Frontal cortex (tissue), 4 donors: ENCODE results near the gene MDFIC. TPM values are rescaled to one million over a fixed set of nuclear protein-coding genes. Genes with fewer than 3 reads are reported as not detected.

ENCODE experiments used
- DNase-seq, 2 donors: peaks; one replicate each; pipeline ENCODE4 v3.0.0; 2012; ENCODE audit warnings: low spot score in 2 of 2
- FAIRE-seq: peaks from 2 replicates; lab custom pipeline; 2012; peaks lifted over from hg19 to GRCh38; lab: Jason Lieb, UNC
- total RNA-seq: library from RNA; depleted of rRNA; stranded (reverse); fragments of >200 nt; gene quantifications from one replicate; pipeline ENCODE4 v1.2.3, GENCODE V29; 2014
- donor health status: control.
- donor health status: control.
- donor health status: control.

The MDFIC gene
- total RNA-seq, 1 donor from 2014 or later = 6.1 TPM

DNA sequence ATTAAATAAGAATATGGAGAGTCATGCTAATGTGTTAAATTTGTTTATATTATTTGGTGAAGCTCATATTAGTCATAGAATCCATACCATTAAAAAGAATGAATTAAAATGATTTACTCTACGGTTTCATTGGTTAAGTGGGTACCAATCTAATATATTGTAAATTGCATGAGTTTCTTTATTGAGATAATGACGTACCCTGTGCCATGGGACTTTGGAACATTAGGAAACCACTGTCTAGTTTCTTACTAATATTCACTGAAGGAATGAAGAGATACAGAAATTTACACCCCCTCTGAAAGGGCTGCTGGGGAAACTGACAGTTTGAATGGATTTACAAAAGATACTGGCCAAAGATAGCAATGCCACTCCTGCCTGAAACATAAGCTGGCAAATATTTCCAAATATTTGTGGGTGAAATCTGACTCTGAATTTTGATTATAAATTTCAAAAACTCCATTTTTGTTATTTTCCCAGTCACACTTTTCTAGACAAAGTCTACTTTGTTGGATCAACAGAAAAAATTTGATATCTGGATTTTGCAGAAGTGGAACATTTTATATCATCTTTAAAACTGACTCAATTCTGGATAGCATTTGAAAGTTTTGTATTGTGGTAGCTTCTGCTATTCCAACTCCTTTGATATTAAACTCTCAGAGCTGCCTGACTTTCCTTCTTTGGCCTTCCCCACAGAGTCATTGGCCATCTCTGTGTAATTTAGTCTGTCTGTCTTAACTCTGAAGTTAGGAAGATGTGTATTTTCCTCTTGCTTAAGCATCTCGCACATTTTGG lies 22.3 kb downstream of the MDFIC start:
- DNase-seq (no peak), FAIRE-seq (no peak)

DNA sequence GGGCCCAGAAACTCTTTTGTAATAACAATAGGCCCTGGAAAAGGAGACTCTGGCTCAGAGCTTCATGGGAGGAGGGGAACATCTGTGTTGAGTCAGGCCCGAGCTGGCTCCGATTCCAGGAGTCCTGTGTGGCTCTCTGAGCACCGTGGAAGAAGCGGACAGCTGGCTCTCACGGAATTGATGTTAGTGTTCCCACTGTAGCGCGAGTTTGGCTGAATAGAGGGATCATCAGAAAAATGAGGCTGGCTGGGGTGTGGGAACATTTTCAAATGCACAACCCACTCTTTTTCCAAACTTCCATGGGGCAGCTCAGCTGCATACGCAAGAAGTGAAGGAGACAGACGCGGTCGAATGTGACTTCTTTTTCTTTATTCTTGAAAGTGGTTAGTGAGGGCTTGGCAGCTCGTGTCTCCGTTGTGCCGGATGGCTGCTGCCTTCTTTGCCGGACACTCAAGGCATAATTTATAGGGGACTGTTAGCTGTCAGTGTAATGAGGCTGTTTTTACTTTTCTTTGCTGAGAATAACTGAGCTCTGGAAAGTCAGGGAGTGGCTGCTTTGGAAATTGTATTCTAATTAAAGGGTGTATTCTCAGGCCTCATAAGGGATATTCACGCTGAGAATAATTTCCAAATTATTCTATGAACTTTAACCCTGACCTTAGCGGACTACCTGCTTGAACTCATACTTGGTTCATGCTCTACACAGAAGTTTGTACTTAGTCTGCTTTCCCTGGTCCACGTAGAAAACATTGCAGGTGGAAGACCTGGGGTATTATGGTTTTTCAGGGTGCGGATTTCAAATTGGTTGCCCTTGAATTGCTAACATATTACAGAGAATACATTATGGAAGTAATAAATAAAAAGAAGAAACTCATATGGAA lies 23.1 kb downstream of the MDFIC start:
- FAIRE-seq = no peak
- no peak for DNase-seq

DNA sequence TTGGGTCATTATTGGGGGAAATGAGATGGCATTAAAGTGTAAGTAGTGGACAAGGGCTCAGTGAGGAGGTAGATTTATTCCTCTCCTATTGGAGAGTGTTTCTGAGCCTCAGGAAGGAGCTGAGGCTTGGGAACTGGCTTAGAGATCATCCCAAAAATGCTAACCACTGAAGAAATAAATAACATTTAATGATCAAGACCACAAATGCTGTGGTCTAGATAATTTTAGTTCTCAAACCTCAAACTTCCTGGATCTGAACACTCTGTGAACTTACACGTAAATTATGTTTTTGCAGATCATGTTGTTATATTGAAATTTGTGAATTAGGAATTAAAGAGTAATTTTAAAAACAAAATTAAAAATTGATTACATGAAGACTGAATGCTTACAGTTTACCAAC lies 27.3 kb downstream of the MDFIC start:
- DNase-seq (no peak), FAIRE-seq (no peak)

DNA sequence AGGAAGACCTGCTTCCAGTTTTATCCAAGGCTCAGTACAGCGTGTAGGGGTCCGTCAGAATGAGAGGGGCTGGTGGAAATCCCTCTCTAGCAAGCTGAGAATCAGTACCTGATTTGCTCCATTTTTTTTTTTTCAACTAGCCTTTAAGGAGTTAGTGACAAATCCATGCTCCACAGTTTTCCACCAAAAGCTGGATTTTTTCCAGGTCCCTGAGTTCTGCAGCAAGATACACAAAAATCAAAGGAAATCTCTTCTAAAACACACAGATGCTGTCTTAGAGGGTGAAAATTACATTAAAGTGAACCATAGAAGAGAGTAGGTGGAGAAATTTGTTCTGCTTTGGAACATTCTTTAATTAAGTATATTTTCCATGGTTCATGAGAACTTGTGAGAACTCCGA lies 30.4 kb downstream of the MDFIC start:
- no peak for DNase-seq
- no peak for FAIRE-seq

DNA sequence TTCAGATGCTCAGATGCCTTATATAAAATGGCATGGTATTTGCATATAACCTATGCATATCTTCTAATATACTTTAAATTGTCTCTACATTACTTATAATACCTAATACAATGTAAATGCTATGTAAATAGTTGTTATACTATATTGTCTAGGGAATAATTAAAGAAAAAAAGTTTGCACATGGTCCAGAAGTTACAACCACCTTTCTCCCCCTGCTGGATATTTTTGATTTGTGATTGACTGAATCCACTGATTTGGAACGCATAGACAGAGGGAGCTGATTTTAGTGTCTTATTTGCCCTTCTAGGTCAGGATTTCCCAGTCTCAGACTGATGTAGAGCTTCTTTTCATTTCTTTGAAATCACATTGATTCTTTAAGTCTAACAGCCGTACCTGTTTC lies 31.8 kb downstream of the MDFIC start:
- no peak for FAIRE-seq
- DNase-seq = no peak

DNA sequence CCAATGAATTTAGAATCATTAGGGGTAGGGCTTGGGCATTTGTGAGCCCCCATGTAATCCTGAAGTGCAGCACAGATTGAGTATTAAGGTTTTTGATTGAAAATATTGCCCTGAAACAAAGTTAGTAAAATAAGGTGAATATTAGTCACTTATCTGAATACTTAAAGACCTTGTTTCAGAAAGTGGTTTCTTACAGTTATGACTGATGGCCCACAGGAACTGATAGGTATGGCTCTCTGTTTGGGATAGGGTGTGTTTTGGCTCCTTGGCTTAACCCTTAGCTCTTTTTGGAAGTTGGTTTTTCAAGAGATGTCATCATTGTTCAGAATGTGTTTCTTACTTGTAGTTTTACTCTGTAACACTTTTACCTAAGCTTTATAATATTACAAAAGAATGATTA lies 34.8 kb downstream of the MDFIC start:
- FAIRE-seq = no peak
- DNase-seq = no peak

DNA sequence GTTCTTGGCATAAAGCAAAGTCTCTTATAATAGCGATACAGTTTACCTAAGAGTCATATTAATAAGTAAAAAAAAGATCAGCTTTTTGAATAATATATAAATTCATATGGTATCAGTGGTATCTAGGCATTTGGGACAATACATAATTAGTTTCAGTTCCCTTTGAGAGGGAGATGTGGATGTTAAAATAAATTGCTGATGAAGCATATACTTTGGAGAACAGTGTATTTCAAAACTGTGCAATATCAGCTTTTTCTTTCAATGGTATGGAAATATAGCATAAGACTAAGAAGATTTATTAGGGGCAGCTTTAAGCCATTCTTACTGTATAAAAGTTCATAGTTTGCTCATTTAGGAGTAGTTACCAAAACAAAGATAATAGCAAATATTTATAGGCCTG lies 35.5 kb downstream of the MDFIC start:
- FAIRE-seq (no peak), DNase-seq (no peak)

DNA sequence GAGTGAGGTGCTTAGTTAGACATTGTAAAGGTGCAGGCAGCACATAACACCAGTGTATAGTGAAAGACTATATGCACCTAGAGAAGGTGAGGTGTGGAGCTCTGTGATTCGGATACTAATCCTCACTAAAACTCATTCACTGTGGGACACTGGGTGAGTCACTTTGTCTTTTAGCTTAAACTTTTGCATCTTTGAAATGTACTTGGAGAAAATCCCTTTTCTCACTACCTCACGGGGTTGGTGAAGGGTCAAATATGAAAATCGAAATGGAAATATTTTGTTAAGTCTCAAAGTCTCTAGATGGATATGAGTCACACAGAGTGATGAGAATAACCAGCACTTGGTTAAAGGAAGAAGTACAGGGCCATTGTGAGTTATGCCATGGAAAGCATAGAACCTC lies 38.0 kb downstream of the MDFIC start:
- FAIRE-seq (no peak), DNase-seq (no peak)

DNA sequence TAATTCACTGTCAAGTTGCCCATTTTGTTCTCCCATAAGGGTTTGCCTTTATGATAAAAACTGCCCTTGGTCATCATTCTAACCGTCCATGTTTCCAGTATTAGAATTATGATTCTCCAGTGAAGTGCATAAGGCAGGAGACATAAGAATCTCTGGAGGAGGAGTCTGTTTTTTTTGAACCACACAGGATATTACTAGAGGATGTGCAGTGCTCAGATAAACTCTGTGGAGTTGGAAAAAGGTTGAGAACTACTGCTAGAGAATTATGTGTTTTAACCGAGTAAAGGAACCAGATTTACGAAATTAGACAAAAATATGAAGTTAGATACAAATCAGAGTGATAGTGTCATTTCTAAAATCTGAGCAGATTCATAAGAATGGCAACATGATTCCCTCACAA lies 40.5 kb downstream of the MDFIC start:
- FAIRE-seq = no peak
- DNase-seq = no peak

DNA sequence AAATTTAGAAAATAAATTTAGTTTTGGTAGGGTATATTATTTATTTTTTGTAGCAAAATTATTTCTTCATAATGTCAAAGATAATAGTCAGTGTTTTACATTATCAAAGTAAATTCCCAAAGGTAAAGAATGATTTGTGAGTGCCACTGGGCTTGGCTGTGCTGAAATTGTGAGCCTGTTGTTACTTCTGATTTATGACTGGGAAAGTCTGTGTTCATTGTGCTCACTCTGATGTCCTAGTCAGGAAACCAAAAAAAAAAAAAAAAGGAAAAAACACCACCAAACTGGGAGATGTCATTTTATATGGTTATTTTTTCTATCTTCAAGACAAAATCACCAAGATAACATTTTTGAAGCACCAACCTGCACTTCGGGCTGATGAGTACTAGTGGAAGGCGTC lies 44.3 kb downstream of the MDFIC start:
- no peak for FAIRE-seq
- no peak for DNase-seq

DNA sequence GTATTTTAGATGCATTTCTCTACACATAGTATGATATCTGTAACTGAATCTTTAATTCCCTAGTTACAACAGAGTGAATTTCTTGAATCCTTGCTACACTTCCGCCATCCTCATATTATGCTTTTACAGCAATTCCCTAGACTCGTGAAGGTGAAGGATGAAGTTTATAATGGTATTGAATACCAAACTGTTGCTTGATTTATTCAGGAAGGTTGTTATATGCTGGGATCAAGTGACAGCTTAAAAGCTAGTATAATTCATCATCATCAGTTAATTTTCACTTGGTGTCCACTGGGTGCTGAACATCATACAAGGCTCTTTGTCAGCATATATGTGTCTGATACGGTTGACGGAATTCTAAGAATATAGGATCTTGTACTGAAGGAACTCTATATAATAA lies 47.2 kb downstream of the MDFIC start:
- FAIRE-seq = no peak
- DNase-seq = no peak

DNA sequence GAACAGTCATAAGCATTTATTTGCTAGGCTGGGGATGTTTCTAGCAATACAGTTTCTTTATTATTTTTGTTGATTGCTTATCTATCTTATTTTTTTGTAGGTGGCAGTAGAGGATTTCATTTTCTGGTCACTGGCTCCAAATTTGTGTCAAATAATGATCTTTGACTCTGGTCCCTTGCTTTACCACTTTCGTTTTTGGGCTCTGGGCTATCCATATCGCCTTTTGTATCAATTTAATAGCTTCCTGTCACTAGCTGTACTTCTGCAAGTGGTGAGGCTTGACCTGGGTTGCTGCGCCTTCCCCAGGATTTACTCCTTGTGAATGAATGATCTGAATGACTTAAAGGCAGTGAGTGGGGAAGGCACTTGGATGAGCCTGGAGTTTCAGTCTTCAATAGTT lies 48.4 kb downstream of the MDFIC start:
- FAIRE-seq (no peak), DNase-seq (no peak)

DNA sequence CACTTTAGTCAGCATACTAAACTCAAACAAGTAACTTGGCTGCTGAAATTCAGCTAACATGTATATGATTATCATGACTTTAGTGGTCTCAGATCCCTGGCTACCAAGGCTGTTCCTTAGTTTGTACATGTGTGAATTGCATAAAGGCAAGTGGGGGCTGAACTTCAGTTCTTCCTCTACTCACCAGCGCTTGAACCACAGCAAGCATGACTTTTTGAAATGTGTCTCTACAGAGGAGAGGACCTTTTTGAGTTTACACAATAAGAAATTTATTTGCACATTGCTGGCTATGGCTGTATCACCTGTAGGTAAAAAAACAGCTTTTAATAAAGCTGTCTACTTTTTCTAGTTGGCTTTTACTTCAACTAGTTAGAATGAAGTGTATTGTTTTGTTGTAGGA lies 48.8 kb downstream of the MDFIC start:
- DNase-seq (no peak), FAIRE-seq (no peak)

DNA sequence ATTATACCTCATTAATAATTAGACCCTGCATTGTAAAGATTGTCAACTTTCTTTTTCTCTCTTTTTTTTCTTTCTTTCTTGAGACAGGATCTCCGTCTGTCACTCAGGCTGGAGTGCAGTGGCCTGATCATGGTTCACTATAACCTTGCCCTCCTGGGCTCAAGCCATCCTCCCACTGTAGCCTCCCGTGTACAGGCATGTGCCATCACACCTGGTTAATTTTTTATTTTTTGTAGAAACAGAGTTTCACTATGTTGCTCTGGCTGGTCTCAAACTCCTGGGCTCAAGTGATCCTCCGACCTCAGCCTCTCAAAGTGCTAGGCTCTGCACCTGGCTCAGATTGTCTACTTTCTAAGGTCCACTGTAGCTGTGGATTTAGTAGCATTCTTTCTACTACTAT lies 50.7 kb downstream of the MDFIC start:
- DNase-seq (no peak), FAIRE-seq (no peak)

DNA sequence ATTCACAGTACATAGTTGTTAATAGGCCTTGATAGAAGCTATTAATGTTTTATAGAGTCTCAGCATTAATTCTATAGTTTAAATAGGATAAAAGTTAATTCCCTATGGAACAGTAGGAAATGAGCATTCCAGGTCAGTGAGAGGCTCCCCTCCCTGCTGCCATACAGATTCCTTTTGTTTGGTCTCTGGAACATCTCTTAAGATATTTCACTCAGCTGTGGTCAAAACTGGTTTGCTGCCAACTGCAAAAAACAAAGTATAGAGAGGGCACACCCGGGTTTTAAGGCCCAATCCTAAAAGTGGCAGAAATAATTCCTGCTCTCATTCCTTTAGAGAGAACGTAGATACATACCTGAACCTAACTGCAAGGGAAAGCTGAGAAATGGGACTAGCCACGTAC lies 51.3 kb downstream of the MDFIC start:
- DNase-seq = no peak
- FAIRE-seq = no peak

DNA sequence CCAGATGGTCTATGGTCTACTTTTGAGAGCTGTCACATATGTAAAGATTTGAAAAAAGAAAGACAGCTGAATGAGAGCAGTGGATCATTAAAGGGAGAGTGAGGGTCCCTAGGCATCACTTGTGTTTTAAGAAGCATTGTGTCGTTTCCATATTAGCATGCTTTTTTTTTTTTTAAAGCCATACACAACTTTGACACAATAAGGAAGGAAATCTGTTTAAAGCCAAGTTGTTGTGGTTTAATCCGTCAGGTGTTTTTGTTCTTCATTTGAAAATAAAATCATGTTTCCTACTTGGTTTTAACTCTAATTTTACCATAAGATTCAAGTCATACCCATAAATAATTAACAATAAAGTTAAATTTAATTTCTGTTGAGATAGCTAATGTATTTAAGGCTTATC lies 53.5 kb downstream of the MDFIC start:
- FAIRE-seq (no peak), DNase-seq (no peak)

DNA sequence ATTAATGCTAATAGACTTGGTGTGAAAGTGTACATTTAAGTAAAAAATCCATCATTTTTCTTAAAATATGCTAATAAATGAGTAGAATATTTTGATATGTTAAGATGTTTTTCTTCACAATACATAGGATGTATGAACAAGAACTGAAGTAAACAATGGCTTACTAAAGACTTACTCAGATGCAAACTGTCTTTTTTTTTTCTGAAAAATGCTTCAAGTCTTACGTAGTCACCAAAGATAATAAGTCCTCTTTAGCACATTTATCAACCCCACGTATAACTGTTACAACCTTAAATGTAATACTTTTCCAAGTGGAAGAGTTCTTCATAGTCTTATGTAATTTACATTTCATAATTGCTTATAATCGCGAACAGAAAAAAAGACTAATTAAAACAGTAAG lies 54.8 kb downstream of the MDFIC start:
- DNase-seq (no peak), FAIRE-seq (no peak)

DNA sequence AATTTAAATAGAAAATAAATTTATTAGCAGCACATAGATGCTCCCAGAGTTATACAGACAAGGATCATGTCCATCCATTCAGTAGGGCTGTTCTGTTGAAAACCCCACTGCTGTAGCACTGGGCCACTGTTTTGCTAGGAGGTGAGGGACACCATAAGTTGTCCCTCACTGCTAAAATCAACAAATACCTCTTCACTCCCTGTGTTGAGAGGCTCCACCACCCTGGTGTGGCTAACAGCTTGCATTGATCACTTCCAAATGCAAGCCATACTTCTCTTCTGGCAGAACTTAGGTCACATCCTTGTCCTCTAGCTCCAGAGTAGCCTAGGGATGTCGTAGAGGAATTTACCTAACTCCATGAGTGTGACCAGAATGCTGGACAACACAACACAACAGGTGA lies 55.4 kb downstream of the MDFIC start:
- FAIRE-seq = no peak
- no peak for DNase-seq

DNA sequence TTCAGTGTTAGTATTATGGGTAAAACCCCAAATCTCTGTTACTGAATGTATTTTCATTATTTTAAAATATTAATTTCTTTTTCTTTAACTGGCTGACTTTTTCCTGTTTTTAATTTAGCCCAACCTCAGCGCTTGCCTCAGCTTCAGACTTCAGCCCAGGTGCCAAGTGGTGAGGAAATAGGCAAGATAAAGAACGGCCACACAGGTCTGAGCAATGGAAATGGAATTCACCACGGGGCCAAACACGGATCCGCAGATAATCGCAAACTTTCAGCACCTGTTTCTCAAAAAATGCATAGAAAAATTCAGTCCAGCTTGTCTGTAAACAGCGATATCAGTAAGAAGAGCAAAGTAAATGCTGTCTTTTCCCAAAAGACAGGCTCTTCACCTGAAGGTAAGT lies 57.5 kb downstream of the MDFIC start:
- DNase-seq (no peak), FAIRE-seq (no peak)

DNA sequence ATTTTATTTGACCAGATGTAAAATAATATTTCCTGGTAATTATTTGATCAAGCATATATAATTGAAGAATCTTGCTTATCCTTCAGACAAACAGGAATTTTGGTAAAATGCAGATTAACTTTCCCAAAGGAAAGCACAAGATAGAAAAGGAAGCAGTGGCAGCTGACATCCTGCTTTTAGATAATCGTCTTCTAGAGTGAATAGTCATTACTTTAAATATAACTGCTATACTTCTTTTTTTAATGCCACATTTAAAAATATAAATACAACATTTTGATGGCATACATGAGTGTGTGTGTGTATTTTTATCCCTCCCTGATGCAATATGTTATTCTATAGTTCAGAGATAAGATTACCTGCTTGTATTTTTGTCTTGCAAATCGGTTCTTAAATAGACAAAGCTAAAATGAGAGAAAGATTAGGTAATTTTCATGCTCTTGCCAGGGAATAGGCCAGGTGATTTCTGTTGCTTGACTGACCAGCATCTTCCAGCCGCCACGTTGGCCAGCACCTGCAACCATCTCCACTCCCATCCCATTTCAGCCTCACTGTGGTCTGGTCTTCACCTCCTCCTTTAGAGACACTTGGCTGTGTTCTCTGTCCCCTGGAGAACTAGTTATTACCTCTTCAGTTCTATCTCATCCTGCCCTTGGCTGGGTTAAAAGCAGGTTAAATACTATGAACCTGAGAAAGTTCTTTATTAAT lies 58.1 kb downstream of the MDFIC start:
- no peak for FAIRE-seq
- DNase-seq = no peak

DNA sequence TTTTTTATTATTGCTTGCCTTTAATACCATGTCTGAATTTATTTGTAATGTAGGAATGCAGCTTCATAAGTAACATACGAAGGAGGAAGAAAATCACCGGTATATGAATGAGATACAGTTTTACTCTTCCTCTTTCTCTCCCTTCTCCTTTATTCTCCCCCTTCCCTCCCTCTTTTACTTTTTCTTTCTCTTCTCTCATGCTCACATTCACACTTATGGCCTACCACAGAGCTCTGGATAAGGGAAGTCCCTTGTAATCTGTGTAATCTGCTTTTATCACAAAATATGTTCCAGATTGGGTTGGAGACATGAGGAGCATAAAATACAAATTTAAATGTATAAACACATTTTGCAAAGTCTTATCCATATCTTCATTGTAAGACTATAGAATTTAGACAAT lies 59.4 kb downstream of the MDFIC start:
- FAIRE-seq = no peak
- DNase-seq = no peak
